ENCODE data around the gene CCM2.
"Not testable (repeated sequence)": the region's sequence is repeated elsewhere in the genome, so short reads cannot be mapped to it uniquely, and the experiment has no call there.

DNA sequence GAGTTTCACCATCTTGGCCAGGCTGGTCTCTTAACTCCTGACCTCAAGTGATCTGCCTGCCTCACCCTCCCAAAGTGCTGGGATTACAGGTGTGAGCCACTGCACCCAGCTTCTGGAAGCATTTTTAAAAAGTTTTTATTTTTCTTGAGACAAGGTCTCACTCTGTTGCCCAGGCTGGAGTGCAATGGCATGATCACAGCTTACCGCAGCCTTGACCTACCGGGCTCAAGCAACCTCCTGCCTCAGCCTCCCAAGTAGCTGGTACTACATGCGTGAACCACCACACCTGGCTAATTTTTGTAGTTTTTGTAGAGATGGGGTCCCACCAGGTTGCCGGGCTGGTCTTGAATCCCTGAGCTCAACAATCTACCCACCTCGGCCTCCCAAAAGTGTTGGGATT is 34.7 kb downstream of the CCM2 start:
- TF ChIP-seq, protein P1, sequence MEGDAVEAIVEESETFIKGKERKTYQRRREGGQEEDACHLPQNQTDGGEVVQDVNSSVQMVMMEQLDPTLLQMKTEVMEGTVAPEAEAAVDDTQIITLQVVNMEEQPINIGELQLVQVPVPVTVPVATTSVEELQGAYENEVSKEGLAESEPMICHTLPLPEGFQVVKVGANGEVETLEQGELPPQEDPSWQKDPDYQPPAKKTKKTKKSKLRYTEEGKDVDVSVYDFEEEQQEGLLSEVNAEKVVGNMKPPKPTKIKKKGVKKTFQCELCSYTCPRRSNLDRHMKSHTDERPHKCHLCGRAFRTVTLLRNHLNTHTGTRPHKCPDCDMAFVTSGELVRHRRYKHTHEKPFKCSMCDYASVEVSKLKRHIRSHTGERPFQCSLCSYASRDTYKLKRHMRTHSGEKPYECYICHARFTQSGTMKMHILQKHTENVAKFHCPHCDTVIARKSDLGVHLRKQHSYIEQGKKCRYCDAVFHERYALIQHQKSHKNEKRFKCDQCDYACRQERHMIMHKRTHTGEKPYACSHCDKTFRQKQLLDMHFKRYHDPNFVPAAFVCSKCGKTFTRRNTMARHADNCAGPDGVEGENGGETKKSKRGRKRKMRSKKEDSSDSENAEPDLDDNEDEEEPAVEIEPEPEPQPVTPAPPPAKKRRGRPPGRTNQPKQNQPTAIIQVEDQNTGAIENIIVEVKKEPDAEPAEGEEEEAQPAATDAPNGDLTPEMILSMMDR (conservative IDR thresholded peaks at IDR 0.05; ENCODE audit: low read length): not testable (repeated sequence)
- not testable (repeated sequence) for TF ChIP-seq EZH2phosphoT487 (IDR thresholded peaks at IDR 0.05; ENCODE audit: borderline replicate concordance, low read depth, low read length)
